Fibroblast of the conjunctiva (primary cell): Measurements from ENCODE around the gene FAF2.
"Not testable (repeated sequence)": the region's sequence is repeated elsewhere in the genome, so short reads cannot be mapped to it uniquely, and the experiment has no call there.

Experiments
- DNase-seq: peaks from one replicate; pipeline ENCODE4 v3.0.0-alpha.2; 2010; ENCODE audit warnings: low read depth

The FAF2 gene

GRCh38 chr5:176543428-176544182 is 95.4 kb downstream of the FAF2 start:
- DNase-seq, result no peak

- DNase-seq, result no peak
Observed at GRCh38 chr5:176545388-176545736, 97.2 kb downstream of the FAF2 start.

GRCh38 chr5:176545737-176546509 is 97.7 kb downstream of the FAF2 start:
- no peak for DNase-seq

- no peak for DNase-seq
Observed at GRCh38 chr5:176547802-176548201, 99.6 kb downstream of the FAF2 start.

GRCh38 chr5:176548967-176549444 is 100.8 kb downstream of the FAF2 start, which contains the start of gene CDHR2:
CDHR2 (plus strand) TSS chr5:176549342; CDS start chr5:176565353, 16,011 bp downstream.
- no peak for DNase-seq

GRCh38 chr5:176549871-176550270 is 101.7 kb downstream of the FAF2 start:
- DNase-seq, result no peak

GRCh38 chr5:176550275-176550831 is 102.2 kb downstream of the FAF2 start:
- DNase-seq, result no peak

- not testable (repeated sequence) for DNase-seq
Observed at GRCh38 chr5:176550937-176551336, 102.8 kb downstream of the FAF2 start.

- no peak for DNase-seq
Observed at GRCh38 chr5:176552332-176552869, 104.2 kb downstream of the FAF2 start.

- DNase-seq, result no peak
Observed at GRCh38 chr5:176553260-176554085, 105.3 kb downstream of the FAF2 start.

- DNase-seq, result no peak
Observed at GRCh38 chr5:176557846-176558245, 109.7 kb downstream of the FAF2 start.
